ENCODE data around the gene SPINK9.

DNA sequence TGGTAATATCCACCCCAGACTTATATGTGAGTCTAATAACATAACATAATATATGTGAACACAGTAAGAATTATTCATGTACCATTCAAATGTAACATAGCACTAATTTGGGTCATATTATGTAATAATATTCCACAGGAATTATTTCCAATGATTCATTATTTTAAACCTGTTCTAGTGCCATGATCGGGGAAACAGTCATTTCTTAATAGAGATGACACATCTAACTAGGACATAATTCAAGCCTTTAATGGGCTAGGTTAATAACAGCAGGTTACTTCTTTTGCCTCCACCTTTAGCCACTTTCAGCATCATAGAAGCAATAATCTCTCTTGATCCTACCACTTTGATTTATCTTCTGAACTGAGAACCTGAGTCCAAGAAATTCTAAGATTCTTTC is 12.3 kb downstream of the SPINK9 start:
- TF ChIP-seq, protein P1, sequence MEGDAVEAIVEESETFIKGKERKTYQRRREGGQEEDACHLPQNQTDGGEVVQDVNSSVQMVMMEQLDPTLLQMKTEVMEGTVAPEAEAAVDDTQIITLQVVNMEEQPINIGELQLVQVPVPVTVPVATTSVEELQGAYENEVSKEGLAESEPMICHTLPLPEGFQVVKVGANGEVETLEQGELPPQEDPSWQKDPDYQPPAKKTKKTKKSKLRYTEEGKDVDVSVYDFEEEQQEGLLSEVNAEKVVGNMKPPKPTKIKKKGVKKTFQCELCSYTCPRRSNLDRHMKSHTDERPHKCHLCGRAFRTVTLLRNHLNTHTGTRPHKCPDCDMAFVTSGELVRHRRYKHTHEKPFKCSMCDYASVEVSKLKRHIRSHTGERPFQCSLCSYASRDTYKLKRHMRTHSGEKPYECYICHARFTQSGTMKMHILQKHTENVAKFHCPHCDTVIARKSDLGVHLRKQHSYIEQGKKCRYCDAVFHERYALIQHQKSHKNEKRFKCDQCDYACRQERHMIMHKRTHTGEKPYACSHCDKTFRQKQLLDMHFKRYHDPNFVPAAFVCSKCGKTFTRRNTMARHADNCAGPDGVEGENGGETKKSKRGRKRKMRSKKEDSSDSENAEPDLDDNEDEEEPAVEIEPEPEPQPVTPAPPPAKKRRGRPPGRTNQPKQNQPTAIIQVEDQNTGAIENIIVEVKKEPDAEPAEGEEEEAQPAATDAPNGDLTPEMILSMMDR (IDR thresholded peaks at IDR 0.05), result no peak
- TF ChIP-seq POLR2A (IDR thresholded peaks at IDR 0.05), result no peak
- no peak for TF ChIP-seq POLR2AphosphoS5 (IDR thresholded peaks at IDR 0.05)
- TF ChIP-seq EP300 (IDR thresholded peaks at IDR 0.05), result no peak

Measured in suprapubic skin (tissue), 4 donors.